Brain microvascular endothelial cell (primary cell): ENCODE results near the gene METTL14.
"Not testable (repeated sequence)": the region's sequence is repeated elsewhere in the genome, so short reads cannot be mapped to it uniquely, and the experiment has no call there.

Experiments
- DNase-seq: peaks from one replicate; pipeline ENCODE4 v3.0.0-alpha.2; 2020
- H3K27ac ChIP-seq: fragments of 250-450 bp; sonication (Bioruptor Pico); 2 replicates; pipeline ENCODE4 v1.5.1; 2020; ENCODE audit warnings: mild to moderate bottlenecking, moderate library complexity
- H3K27me3 ChIP-seq: fragments of 250-450 bp; sonication (Bioruptor Pico); replicated peaks from 2 replicates; pipeline ENCODE4 v1.5.1; 2020; ENCODE audit warnings: mild to moderate bottlenecking
- H3K36me3 ChIP-seq: fragments of 250-450 bp; sonication (Bioruptor Pico); replicated peaks from 2 replicates; pipeline ENCODE4 v1.5.1; 2020; ENCODE audit warnings: mild to moderate bottlenecking
- H3K4me3 ChIP-seq: 2 replicates; pipeline ENCODE4 v1.5.1; 2011; ENCODE audit warnings: low read depth, mild to moderate bottlenecking, control low read depth, low read length, moderate library complexity
- CTCF ChIP-seq: IDR thresholded peaks from 2 replicates; pipeline ENCODE4 v1.5.1; 2011; ENCODE audit warnings: low read depth, mild to moderate bottlenecking, moderate library complexity, low read length, control low read depth, inconsistent platforms; ENCODE audit errors: missing control alignments
- in situ Hi-C: cut with HindIII; loops from 2 replicates; pipeline ENCODE4 v1.10.0; 2017; ENCODE audit warnings: low sequenced_read_pairs, low pct_ligation_motif_present

Gene METTL14

GRCh38 chr4:118684873-118685811 is at the start of gene METTL14:
Gene METTL14 (plus strand): TSS chr4:118685392. CDS start chr4:118685535, 143 bp downstream.
- peak; percentile 13 for TF ChIP-seq CTCF
- H3K36me3 ChIP-seq: peaks cover 9% of the 10 kb centered on the region
- peak; percentile 91 for DNase-seq
- peak within 1 kb of the TSS; percentile 69 for H3K27ac ChIP-seq
- H3K4me3 ChIP-seq: peak within 1 kb of the TSS; percentile 93
- H3K27me3 ChIP-seq: no peaks in the 10 kb centered on the region
- in situ Hi-C loops: no loop called here

- H3K27me3 ChIP-seq, in situ Hi-C loops, H3K27ac ChIP-seq, DNase-seq, H3K4me3 ChIP-seq, H3K36me3 ChIP-seq: not testable (repeated sequence)
Measured at GRCh38 chr4:118636126-118636525, 49.1 kb upstream of the METTL14 start.

GRCh38 chr4:118664665-118665064 is 20.5 kb upstream of the METTL14 start:
- peak; percentile 57 for TF ChIP-seq CTCF
- peak; percentile 53 for DNase-seq
- H3K27ac ChIP-seq, in situ Hi-C loops, H3K27me3 ChIP-seq, H3K36me3 ChIP-seq, H3K4me3 ChIP-seq: not testable (repeated sequence)

- H3K27me3 ChIP-seq, H3K4me3 ChIP-seq, in situ Hi-C loops, H3K27ac ChIP-seq, H3K36me3 ChIP-seq: not testable (repeated sequence)
- peak; percentile 79 for DNase-seq
Measured at GRCh38 chr4:118669220-118669619, 16.0 kb upstream of the METTL14 start.

GRCh38 chr4:118670968-118671367 is 14.2 kb upstream of the METTL14 start:
- DNase-seq, H3K4me3 ChIP-seq, H3K27me3 ChIP-seq, H3K36me3 ChIP-seq, H3K27ac ChIP-seq, in situ Hi-C loops: not testable (repeated sequence)

GRCh38 chr4:118676128-118676527 is 9.1 kb upstream of the METTL14 start:
- in situ Hi-C loops: no loop called here
- peak; percentile 21 for TF ChIP-seq CTCF
- H3K27ac ChIP-seq: no peak overlapping the region
- no peaks in the 10 kb centered on the region for H3K36me3 ChIP-seq
- no peaks in the 10 kb centered on the region for H3K27me3 ChIP-seq
- H3K4me3 ChIP-seq: no peak overlapping the region
- no peak for DNase-seq

GRCh38 chr4:118680808-118681207 is 4.4 kb upstream of the METTL14 start:
- no peaks in the 10 kb centered on the region for H3K36me3 ChIP-seq
- in situ Hi-C loops: no loop called here
- no peak for TF ChIP-seq CTCF
- no peaks in the 10 kb centered on the region for H3K27me3 ChIP-seq
- no peak overlapping the region for H3K27ac ChIP-seq
- DNase-seq: no peak
- H3K4me3 ChIP-seq: no peak overlapping the region
